ENCODE data around the gene UACA.

GRCh38 chr15:70708839-70709238 is 54.5 kb downstream of the UACA start:
- no peak for TF ChIP-seq POU6F1 (CRISPR knock-in tag; IDR thresholded peaks at IDR 0.05; ENCODE audit: borderline replicate concordance, low read depth)
- no peak for TF ChIP-seq ZFP30 (CRISPR knock-in tag; IDR thresholded peaks at IDR 0.05)
- TF ChIP-seq RARB (CRISPR knock-in tag; IDR thresholded peaks at IDR 0.05) = no peak
- no peak for TF ChIP-seq PATZ1 (CRISPR knock-in tag; IDR thresholded peaks at IDR 0.05; ENCODE audit: borderline replicate concordance)
- no peak for TF ChIP-seq ISL1 (CRISPR knock-in tag; IDR thresholded peaks at IDR 0.05)

Data from SK-N-SH treated with all-trans-retinoic acid at 6 μM for 48 hours (cell line).